NCI-H2029 treated with DMSO at 0.1 percent for 48 hours (cell line): Measurements from ENCODE around the gene PGBD5.

Experiments
- DNase-seq: peaks from one replicate; lab custom pipeline; 2025; lab: John Stamatoyannopoulos, UW

Gene PGBD5

GRCh38 chr1:230301822-230302221 lies 124.3 kb downstream of the PGBD5 start:
- peak; percentile 1 for DNase-seq

GRCh38 chr1:230301322-230301721 lies 124.8 kb downstream of the PGBD5 start:
- no peak for DNase-seq

DNA sequence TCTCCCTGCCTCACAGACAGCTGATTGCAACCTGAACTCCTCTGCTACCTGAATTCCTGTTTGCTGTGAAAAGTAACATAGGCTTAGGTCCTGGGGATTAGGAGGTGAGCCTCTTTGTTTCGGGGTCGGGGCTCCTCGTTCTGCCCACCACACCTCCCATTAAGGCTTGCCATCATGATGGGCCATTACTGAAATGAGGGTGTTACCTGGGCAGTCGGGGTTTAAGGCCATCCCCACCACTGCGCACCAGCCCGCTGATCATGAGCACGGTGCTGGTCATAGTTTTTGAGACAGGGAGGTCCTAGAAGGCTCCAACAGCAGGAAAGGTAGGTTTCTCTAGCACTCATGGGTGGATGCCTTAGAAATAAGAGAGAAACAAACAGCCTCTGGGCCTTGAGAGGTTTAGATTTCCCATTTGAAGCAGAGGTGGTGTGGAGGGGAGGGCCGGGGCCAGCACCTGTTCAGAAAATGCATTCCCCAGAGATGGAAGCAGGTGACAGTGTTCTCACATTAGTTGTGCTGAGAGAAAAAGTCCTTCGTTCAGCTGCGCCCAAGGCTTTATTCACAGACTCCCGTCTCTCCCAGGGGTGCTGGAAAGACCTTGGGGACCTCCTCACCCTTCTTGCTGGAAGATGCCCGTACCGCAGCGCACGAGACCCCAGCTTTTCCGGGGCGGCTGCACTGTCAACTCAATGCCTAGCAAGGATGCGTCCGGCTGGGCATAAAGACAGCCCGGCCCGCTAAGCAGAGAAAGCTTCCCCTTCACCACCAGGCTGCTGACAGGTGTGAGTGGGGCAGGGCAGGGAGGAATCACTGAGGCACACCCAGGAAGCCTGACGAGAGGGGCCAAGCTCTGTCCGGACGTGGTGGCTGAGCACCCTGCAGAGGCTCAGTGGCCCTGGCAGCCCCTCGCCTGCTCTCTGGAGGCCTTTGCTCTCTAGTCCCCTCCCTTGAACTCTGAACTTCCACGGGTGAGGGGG lies 125.5 kb downstream of the PGBD5 start:
- DNase-seq = no peak

DNA sequence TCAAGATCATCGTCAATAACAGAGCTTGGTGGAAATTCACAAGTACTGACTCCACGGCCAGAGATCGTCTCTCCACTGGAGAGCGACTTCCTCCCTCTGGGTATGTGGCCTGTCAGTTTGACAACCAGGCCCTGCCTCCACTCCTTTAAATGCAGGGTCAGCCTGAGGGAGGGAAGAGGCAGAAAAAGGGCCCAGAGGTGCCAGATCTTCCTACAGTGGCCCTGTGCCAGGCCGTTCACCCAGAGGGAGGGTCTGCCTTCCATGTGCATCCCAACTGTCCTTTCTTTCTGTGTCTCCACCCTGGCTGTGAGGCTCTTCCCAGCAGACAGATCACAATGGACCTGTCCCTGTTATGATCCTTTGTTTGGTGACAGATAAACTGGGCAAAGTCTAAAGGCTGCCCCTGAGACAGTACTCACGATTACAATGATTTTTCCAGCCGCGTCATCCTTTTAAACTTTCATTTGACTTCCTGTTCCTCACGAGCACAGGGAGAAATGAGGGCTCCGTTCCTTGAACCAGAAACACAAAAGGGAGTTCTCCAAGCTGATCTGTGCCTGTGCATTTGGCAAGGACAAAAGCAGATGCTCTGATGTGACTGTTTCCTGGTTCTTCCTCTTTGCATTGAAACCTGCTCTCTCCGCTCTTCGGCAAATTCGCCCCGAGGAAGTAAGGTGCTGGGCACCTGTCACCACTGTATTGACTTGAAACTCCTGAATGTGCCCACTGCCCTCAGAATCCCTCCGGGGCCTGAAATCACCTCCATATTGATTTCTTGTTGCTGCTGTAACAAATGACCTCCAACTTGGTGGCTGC lies 126.7 kb downstream of the PGBD5 start:
- DNase-seq = peak; percentile 36

- no peak for DNase-seq
Measured at GRCh38 chr1:230295367-230295766, 130.8 kb downstream of the PGBD5 start.

GRCh38 chr1:230293390-230293700 lies 132.8 kb downstream of the PGBD5 start:
- no peak for DNase-seq

GRCh38 chr1:230292689-230293389 lies 133.3 kb downstream of the PGBD5 start:
- peak; percentile 4 for DNase-seq

- DNase-seq = no peak
Measured at GRCh38 chr1:230291731-230292620, 134.2 kb downstream of the PGBD5 start.

DNA sequence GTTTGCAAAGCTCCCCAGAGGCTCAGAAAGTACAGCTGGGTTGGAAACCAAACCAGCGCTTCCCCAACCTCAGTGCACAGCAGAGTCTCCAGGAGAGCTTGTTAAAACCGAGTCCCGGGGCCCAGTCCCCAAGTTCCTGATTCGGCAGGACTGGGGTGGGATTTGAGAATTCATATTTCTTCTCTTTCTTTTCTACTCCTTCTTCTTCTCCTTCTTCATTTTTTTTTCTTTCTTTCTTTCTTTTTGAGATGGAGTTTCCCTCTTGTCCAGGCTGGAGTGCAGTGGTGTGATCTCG lies 136.8 kb downstream of the PGBD5 start:
- DNase-seq = no peak

DNA sequence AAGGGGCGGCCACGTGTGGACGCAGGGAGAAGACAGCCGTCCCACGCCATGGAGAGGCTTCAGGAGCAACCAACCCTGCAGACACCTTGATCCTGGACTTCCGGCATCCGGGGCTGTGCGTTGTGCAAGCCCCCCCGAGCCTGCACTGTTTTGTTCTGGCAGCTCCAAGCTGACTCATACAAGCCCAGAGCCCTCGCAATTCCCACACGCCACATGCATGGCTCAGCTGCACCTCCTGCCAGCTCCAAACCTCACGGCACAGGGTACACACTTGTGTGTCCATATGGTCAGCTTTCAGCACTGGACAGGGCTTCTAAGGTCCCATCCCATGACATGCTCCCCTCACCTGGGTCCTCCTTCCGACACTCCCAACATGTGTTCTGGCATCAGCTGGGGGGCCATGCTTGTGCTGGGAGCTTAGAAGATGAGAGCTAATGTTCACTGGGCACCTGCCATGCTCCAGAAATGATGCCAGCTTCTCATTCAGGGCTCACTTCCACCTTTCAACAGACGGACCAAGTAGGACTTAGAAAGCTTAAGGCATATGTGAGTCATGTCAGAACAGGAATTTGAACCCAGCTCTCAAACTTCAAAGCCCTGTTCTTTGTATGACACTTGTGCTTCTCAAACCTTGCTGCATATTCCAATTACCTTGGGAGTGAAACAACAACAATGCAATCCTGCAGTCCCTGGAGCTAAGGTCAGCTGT lies 137.3 kb downstream of the PGBD5 start:
- DNase-seq = no peak

GRCh38 chr1:230287674-230288315 lies 138.3 kb downstream of the PGBD5 start:
- DNase-seq = no peak

- DNase-seq = no peak
Measured at GRCh38 chr1:230286890-230287269, 139.3 kb downstream of the PGBD5 start.

DNA sequence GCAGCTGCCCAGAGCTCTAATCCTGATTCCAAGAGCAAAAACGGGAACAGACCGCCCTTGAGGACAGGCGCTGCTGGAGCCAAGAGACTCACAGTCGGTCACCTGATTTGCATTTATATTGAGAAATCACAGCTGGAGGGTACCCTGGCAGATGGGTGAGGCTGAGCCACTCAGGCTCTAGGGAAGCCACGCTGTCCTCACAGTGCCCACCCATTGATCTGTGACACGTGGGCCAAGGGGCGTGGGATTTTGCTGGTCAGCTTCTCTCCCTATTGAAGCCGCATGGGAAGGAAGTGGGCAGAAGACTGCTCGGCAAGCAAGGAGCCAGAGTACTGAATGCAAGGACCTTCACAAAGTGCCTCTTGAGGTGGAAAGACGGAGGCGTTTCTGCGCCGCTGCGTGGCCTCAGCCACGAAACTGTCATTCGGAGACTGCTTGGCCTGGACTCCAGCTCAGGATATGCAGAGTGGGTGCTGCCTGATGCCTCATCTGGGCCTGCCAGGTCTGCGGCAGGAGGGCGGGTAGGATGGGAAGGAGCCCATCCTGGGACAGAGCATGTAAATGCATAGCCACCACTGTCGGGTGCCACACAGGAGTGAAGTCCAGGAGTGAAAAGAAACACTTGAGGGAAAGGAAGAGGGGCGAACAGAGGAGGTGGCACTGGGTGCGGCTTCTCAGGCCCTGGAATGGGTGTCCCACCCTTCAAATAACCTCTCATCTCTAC lies 139.8 kb downstream of the PGBD5 start:
- no peak for DNase-seq

- no peak for DNase-seq
Measured at GRCh38 chr1:230285351-230285750, 140.8 kb downstream of the PGBD5 start.

GRCh38 chr1:230284891-230285290 lies 141.2 kb downstream of the PGBD5 start:
- DNase-seq = no peak

DNA sequence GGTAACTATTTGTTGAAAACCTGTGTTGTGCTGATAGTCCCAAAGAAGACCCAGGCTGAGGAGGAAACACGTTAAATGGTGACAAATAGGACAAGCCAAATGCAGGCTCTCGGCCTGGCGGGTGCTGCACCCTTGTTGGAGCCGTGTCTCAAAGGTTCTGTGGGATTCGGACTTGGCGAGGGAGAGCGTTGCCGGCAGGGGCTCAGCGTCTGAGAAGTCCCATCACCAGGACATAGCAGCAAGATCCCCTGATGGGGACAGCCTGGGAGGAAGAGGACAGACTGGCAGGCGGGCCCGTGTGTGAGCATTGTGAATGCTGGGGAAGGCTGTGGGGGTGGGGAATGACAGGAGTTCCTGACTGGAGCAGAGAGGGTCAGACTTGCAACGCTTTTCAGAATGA lies 142.5 kb downstream of the PGBD5 start:
- DNase-seq = no peak

- peak; percentile 72 for DNase-seq
Measured at GRCh38 chr1:230282157-230282556, 144.0 kb downstream of the PGBD5 start.

DNA sequence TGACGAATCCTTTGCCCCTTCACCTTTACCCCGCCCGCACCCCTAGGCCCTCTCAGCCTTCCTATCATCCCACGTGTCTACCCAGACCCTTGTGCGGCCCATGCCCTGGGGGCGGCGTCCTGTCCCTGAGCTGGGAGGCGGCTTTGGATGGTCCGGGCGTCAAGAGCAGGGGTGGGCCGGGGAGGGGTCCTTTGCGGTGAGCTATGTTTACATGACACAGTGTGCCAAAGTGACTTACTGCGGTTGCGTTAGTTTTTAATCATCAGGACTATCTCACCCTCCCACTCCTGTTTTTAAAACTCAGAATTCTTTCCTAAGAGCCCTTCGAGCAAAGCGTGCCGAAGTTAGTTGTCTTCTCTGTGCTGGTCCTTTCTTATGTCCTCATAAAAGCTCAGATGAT lies 144.6 kb downstream of the PGBD5 start:
- DNase-seq = no peak

DNA sequence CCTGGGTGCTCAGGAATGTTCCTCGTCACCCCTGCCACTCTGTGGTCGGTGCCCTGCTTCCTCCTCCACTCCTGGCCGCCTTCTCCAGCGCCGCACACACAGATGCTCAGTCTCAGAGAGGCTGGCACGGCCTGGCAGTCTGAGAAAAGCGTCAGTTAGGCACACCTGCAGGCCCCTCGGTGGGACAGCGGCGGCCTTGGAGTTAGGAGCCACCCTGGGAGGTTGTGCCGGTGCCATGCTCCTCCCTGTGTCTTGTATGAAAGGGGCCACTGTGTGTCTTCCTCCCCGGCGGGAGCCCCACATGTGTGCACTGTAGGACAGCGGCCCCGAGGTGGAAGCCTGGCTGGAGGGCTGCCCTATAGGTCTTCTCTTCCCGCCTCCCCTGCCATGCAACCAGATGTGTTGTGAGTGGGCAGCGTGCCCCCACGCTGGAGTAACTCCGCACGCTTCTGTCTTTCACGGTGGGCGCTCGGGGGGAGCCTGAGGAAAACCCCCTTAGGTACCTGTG lies 145.2 kb downstream of the PGBD5 start:
- no peak for DNase-seq
